ENCODE results near the gene UBE2I.
A peak's percentile ranks its signal among the peaks of the same experiment; 100 is the strongest.
"Not testable (repeated sequence)": the region's sequence is repeated elsewhere in the genome, so short reads cannot be mapped to it uniquely, and the experiment has no call there.

Gene UBE2I

DNA sequence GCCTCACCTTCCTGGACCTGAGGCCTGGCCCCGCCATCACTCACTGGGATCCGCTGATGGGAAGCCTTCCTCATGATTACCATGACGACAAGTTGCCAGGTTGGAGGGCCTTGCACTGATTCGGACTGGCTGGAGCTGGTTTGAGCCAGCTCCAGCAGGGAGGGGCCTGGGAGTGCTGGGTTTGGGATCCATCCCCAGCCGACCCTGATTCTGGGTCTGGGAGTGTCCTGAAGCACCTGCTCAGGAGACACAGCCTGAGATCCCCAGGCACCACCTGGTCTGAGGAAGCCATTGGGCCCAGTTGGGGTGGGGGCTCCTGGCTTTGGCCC lies 18.1 kb downstream of the UBE2I start:
- Histone ChIP-seq H3K9me3 (ENCODE audit: insufficient read depth, low read length) (no peaks in the 10 kb centered on the region), H3K9ac (ENCODE audit: low read length) (no peak overlapping the region), H3K4me1 (ENCODE audit: low read length) (peaks cover 24% of the 10 kb centered on the region), H3K27ac (ENCODE audit: low read length) (no peak overlapping the region), H2AFZ (ENCODE audit: low read depth, low read length) (no peak overlapping the region), H3K36me3 (replicated peaks; ENCODE audit: low read depth, low read length) (peaks cover 5% of the 10 kb centered on the region), H3K4me3 (ENCODE audit: low read length) (no peak overlapping the region), H3K4me2 (ENCODE audit: low read length) (no peak overlapping the region), H4K20me1 (ENCODE audit: insufficient read depth, low read length) (peaks cover 11% of the 10 kb centered on the region; the same call in 1 of the 2 replicates), H3K27me3 (ENCODE audit: low read depth, low read length) (no peaks in the 10 kb centered on the region), H3K79me2 (ENCODE audit: low read length) (no peaks in the 10 kb centered on the region)
- TF ChIP-seq, protein P1, sequence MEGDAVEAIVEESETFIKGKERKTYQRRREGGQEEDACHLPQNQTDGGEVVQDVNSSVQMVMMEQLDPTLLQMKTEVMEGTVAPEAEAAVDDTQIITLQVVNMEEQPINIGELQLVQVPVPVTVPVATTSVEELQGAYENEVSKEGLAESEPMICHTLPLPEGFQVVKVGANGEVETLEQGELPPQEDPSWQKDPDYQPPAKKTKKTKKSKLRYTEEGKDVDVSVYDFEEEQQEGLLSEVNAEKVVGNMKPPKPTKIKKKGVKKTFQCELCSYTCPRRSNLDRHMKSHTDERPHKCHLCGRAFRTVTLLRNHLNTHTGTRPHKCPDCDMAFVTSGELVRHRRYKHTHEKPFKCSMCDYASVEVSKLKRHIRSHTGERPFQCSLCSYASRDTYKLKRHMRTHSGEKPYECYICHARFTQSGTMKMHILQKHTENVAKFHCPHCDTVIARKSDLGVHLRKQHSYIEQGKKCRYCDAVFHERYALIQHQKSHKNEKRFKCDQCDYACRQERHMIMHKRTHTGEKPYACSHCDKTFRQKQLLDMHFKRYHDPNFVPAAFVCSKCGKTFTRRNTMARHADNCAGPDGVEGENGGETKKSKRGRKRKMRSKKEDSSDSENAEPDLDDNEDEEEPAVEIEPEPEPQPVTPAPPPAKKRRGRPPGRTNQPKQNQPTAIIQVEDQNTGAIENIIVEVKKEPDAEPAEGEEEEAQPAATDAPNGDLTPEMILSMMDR (IDR thresholded peaks at IDR 0.05; ENCODE audit: low read depth, low read length): no peak
- TF ChIP-seq EZH2phosphoT487 (IDR thresholded peaks at IDR 0.05; ENCODE audit: low read depth): no peak

- not testable (repeated sequence) for H3K9me3 ChIP-seq (ENCODE audit: insufficient read depth, low read length); H3K4me2 ChIP-seq (ENCODE audit: low read length); H3K27me3 ChIP-seq (ENCODE audit: low read depth, low read length); H3K4me3 ChIP-seq (ENCODE audit: low read length); H3K27ac ChIP-seq (ENCODE audit: low read length); H2AFZ ChIP-seq (ENCODE audit: low read depth, low read length); H3K79me2 ChIP-seq (ENCODE audit: low read length); H3K9ac ChIP-seq (ENCODE audit: low read length); H3K36me3 ChIP-seq (replicated peaks; ENCODE audit: low read depth, low read length)
- H4K20me1 ChIP-seq (ENCODE audit: insufficient read depth, low read length): peaks cover 11% of the 10 kb centered on the region; the same call in 1 of the 2 replicates
- H3K4me1 ChIP-seq (ENCODE audit: low read length): peaks cover 24% of the 10 kb centered on the region
Measured at GRCh38 chr16:1328136-1328535, 18.7 kb downstream of the UBE2I start.

- not testable (repeated sequence) for H3K9ac ChIP-seq (ENCODE audit: low read length); H3K9me3 ChIP-seq (ENCODE audit: insufficient read depth, low read length); H3K4me2 ChIP-seq (ENCODE audit: low read length); H3K27ac ChIP-seq (ENCODE audit: low read length); H3K36me3 ChIP-seq (replicated peaks; ENCODE audit: low read depth, low read length); H3K27me3 ChIP-seq (ENCODE audit: low read depth, low read length); H2AFZ ChIP-seq (ENCODE audit: low read depth, low read length); H4K20me1 ChIP-seq (ENCODE audit: insufficient read depth, low read length); H3K79me2 ChIP-seq (ENCODE audit: low read length); H3K4me3 ChIP-seq (ENCODE audit: low read length)
- H3K4me1 ChIP-seq (ENCODE audit: low read length): peaks cover 24% of the 10 kb centered on the region
Measured at GRCh38 chr16:1328961-1329360, 19.5 kb downstream of the UBE2I start.

- no peak overlapping the region for H3K4me2 ChIP-seq (ENCODE audit: low read length)
- 0 out of 2 replicates have a peak, but pooled peaks cover 4% of the 10 kb centered on the region for H3K27me3 ChIP-seq (ENCODE audit: low read depth, low read length)
- no peaks in the 10 kb centered on the region; the same call in 1 of the 2 replicates for H4K20me1 ChIP-seq (ENCODE audit: insufficient read depth, low read length)
- no peak overlapping the region for H3K9ac ChIP-seq (ENCODE audit: low read length)
- H3K27ac ChIP-seq (ENCODE audit: low read length): no peak overlapping the region
- H3K36me3 ChIP-seq (replicated peaks; ENCODE audit: low read depth, low read length): peaks cover under 1% of the 10 kb centered on the region
- no peak overlapping the region for H3K4me3 ChIP-seq (ENCODE audit: low read length)
- no peaks in the 10 kb centered on the region for H3K79me2 ChIP-seq (ENCODE audit: low read length)
- no peak overlapping the region for H2AFZ ChIP-seq (ENCODE audit: low read depth, low read length)
- TF ChIP-seq, protein P1 (IDR thresholded peaks at IDR 0.05; ENCODE audit: low read depth, low read length): peak; percentile 45
- TF ChIP-seq EZH2phosphoT487 (IDR thresholded peaks at IDR 0.05; ENCODE audit: low read depth): no peak
- peaks cover 29% of the 10 kb centered on the region for H3K4me1 ChIP-seq (ENCODE audit: low read length)
- H3K9me3 ChIP-seq (ENCODE audit: insufficient read depth, low read length): no peaks in the 10 kb centered on the region
Measured at GRCh38 chr16:1330260-1330914, 21.0 kb downstream of the UBE2I start.

GRCh38 chr16:1330931-1331711 lies 21.7 kb downstream of the UBE2I start:
- H3K9me3 ChIP-seq (ENCODE audit: insufficient read depth, low read length): no peaks in the 10 kb centered on the region
- no peaks in the 10 kb centered on the region for H3K36me3 ChIP-seq (replicated peaks; ENCODE audit: low read depth, low read length)
- no peak overlapping the region for H3K9ac ChIP-seq (ENCODE audit: low read length)
- H3K27ac ChIP-seq (ENCODE audit: low read length): no peak overlapping the region
- no peaks in the 10 kb centered on the region for H3K79me2 ChIP-seq (ENCODE audit: low read length)
- H3K4me3 ChIP-seq (ENCODE audit: low read length): peak overlapping the region; percentile 16; the same call in 1 of the 2 replicates
- H4K20me1 ChIP-seq (ENCODE audit: insufficient read depth, low read length): no peaks in the 10 kb centered on the region
- H3K27me3 ChIP-seq (ENCODE audit: low read depth, low read length): peaks cover 8% of the 10 kb centered on the region; the same call in 1 of the 2 replicates
- peaks cover 27% of the 10 kb centered on the region for H3K4me1 ChIP-seq (ENCODE audit: low read length)
- no peak overlapping the region for H2AFZ ChIP-seq (ENCODE audit: low read depth, low read length)
- peak overlapping the region; percentile 42 for H3K4me2 ChIP-seq (ENCODE audit: low read length)
- TF ChIP-seq, protein P1 (IDR thresholded peaks at IDR 0.05; ENCODE audit: low read depth, low read length): no peak
- no peak for TF ChIP-seq EZH2phosphoT487 (IDR thresholded peaks at IDR 0.05; ENCODE audit: low read depth)
